HG03135 (cell line): Measurements from ENCODE around the gene PLAU.
A peak's percentile ranks its signal among the peaks of the same experiment; 100 is the strongest.
"Not testable (repeated sequence)": the region's sequence is repeated elsewhere in the genome, so short reads cannot be mapped to it uniquely, and the experiment has no call there.

ENCODE experiments used
- ATAC-seq: cut with Tn5 transposase; IDR thresholded peaks from one replicate; pipeline ENCODE4 v1.9.1; 2021; ENCODE audit warnings: mild to moderate bottlenecking, moderate library complexity; ENCODE audit not compliant: unreplicated experiment

PLAU gene

DNA sequence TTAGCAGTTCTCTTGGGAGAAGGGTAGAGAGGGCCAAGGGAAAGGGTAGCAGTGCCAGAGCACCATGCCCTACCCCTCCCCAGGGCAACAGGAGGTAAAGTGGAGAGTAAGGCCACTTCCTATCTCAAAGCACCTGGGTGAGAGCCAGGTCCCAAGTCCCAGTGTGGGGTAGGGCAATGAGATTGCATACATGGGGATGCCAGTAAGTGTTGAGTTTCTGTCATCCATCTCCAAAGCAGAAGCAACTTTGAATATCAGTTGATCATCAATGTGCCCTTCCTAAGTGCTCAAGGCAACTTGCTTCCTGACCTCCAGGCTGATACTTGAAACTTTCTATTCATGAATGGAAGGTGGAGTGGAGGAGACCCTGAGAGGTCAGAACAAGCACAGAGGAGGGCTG, 34.4 kb upstream of the PLAU start:
- no peak for ATAC-seq

- no peak for ATAC-seq
Measured at GRCh38 chr10:73876971-73877370, 34.0 kb upstream of the PLAU start.

DNA sequence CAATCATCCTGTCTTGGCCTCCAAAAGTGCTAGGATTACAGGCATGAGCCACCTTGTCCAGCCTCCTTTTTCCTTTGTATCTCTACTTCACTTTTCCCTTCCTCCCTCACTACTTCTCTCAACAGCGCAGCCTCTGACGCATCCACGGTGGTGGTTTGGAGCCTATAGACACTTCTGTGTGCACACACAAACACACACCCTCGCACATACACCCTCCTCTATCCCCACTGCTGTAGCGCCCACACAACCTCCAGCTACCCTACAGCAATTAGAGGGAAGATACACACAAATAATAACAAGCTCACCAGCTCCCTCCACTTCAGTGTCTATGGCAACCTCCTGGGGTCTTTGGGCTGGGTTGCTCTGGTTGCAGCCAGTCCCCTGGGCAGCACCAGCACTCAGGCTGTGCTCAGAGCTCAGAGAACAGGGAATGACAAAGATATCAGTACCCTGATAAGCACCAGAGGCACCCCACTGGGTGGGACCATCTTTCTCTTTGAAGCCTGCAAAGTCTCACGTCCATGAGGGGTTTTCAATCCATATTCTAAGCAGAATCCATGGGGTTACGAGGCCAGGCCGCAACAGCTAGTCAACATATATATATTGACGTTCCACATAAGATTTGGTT, 33.3 kb upstream of the PLAU start:
- no peak for ATAC-seq

DNA sequence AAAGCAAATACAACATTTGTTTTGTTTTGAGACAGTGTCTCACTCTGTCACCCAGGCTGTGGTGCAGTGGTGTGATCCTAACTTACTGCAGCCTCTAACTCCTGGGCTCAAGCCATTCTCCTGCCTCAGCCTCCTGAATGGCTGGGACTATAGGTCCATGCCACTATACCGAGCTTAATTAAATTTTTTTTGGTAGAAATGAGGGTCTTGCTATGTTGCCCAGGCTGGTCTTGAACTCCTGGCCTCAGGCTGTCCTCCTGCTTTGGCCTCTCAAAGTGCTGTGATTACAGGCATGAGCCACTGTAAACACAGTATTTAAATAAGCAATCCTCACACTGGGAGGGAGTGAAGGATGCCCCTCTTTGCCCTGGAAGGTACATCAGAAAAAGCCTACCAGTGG, 32.6 kb upstream of the PLAU start:
- ATAC-seq = no peak

DNA sequence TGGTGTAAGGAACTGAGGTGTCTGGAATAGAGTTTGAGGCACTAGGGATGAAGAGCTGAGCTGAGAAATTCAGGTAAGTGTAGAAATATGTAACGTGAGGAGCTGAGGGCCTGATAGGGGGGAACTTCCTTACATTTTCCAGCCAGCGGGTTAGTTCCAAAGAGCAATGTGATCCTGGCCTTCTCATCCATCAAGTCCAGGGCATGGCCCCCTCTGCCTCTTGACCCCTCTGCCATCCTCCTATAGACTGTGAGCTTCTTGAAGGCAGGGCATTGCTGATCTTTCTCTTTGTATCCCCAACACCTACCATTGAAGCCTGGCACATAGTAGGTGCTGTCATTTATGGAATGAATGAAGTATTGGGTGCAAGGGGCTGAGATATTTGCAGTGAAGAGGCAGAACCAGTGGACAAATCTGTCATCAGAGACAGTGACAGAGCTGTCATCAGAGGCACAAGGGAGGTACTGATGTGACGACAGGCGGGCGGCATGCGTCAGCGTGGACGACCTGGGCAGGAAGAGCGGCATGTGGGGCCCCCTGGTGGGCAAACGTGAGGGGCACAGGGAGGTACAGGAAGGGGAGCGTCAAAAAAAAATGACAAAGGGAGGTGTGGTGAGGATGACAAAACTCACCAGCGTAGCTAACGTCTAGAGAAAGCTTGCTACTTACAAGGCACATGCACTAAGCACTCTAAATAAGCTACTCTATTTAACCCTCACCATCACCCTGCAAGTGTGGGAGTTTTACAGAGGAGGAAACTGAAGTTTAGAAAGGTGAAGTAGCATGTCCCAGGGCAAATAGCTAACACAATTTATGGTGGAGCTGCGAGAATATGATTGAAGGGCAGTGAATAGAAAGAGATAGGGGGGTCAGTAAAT, 31.4 kb upstream of the PLAU start:
- peak; percentile 77 for ATAC-seq

DNA sequence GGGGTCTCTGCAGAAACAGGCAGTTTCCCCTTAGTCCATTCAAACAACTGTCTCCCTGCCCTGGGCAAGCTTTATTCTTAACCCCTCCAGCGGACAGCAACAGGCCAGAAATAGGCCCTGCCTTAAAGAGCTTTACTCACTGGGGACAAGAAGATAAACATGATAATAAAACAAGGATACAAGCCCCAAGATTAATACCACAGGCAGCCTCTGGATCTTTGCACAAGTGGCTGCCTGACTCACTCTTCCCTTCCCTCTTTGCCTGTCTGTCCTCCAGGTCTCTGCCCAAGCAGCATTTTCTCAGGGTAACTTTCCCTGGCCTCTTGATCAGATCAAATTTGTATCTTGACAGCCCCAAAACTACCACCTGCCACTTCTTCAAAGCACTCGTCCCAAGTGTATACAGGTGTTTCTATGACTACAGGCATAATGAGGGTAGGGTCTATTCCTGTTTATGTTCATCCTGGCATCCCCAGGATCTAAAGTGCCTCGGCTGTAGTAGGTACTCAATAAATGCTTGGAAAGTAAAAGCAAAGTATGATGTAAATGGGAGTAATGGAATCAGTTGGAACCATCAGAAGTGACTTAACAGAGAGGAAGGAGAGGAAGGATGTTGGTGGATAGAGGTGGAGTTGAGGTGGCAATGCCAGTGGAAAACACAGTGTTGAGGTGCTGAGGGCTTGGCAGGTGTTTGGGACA, 29.6 kb upstream of the PLAU start:
- ATAC-seq = no peak

- no peak for ATAC-seq
Measured at GRCh38 chr10:73884017-73884416, 26.9 kb upstream of the PLAU start.

DNA sequence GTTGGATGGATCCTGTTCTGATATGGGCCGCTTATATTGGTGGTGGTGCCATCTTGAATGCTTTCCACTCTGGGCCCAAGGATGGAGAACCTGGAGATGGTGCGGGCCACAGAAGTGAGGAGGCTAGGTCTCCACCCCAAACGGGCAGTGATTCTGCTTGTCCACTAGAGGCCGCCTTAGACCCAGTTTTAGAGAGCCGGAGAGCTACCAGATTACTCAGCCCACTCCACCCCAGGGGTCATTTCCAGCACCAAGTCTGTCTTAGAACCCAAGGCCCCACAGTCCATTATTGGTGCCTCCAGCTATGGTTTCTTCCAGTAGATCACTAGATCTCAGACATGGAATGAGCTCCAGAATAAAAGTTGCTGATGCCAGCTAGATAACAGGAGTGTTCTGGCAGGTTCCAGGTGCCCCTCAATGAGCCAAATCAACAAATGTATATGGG, 24.8 kb upstream of the PLAU start:
- ATAC-seq = no peak

- ATAC-seq = no peak
Measured at GRCh38 chr10:73886661-73887293, 24.2 kb upstream of the PLAU start.

- ATAC-seq = no peak
Measured at GRCh38 chr10:73887294-73888039, 23.5 kb upstream of the PLAU start.

GRCh38 chr10:73888514-73888913, 22.4 kb upstream of the PLAU start:
- ATAC-seq = no peak

DNA sequence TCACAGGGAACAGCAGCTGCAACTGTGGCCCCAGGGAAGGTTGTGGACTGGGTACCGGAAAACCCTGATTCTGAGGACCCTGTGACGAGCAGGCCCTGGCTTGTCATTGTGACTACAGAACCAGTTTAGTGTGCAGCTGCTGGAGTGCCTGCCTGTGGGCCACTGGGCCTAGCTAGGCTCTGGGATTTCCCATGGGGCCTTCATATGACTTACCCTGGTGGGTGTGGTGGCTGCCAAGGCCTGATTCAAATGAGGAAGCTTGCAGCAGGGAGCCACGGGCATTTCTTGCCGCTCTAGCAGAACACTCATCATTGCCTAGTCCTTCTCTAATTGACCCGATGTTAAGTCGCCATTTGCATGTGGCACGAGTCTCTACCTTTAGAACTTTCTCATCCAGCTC, 21.9 kb upstream of the PLAU start:
- ATAC-seq = no peak

DNA sequence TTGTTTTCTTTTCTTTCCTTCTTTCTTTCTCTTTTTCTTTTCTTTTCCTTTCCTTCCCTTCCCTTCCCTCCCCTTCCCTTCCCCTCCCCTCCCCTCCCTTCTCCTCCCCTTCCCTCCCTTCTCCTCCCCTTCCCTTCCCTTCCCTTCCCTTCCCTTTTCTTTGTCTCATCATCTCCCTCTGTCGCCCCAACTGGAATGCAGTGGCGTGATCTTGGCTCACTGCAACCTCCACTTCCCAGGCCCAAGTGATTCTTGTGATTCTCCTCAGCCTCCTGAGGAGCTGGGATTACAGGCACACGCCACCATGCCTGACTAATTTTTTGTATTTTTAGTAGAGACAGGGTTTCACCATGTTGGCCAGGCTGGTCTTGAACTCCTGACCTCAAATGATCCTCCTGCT, 21.5 kb upstream of the PLAU start:
- ATAC-seq = not testable (repeated sequence)

DNA sequence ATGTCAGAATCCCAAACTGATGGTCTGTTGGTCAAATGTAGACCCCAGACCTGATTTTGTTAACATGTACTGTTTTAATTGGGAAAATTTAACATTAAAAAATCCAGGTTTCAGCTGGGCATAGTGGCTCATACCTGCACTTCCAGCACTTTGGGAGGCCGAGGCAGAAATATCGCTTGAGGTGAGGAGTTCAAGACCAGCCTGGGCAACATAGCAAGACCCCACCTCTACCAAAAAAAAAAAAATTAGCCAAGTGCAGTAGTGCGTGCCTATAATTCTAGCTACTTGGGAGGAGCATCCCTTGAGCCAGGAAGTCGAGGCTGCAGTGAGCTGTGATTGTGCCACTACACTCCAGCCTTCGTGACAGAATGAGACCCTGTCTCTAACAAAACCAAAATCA, 20.7 kb upstream of the PLAU start:
- ATAC-seq = no peak

DNA sequence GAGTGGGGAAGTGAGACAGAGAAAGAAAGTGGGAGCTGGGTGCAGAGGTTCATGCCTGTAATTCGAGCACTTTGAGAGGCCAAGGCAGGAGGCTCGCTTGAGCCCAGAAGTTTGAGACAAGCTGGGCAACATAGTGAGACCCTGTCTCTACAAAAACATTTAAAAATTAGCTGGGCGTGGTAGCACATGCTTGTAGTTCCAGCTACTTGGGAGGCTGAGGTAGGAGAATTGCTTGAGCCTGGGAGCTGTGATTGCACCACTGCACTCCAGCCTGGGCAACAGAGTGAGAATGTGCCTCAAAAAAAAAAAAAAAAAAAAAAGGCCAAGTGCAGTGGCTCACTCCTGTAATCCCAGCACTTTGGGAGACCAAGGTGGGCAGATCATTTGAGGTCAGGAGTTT, 20.1 kb upstream of the PLAU start:
- not testable (repeated sequence) for ATAC-seq

- ATAC-seq = no peak
Measured at GRCh38 chr10:73891540-73891939, 19.4 kb upstream of the PLAU start.

- no peak for ATAC-seq
Measured at GRCh38 chr10:73892310-73893030, 18.5 kb upstream of the PLAU start.

- ATAC-seq = no peak
Measured at GRCh38 chr10:73893426-73893825, 17.5 kb upstream of the PLAU start.

DNA sequence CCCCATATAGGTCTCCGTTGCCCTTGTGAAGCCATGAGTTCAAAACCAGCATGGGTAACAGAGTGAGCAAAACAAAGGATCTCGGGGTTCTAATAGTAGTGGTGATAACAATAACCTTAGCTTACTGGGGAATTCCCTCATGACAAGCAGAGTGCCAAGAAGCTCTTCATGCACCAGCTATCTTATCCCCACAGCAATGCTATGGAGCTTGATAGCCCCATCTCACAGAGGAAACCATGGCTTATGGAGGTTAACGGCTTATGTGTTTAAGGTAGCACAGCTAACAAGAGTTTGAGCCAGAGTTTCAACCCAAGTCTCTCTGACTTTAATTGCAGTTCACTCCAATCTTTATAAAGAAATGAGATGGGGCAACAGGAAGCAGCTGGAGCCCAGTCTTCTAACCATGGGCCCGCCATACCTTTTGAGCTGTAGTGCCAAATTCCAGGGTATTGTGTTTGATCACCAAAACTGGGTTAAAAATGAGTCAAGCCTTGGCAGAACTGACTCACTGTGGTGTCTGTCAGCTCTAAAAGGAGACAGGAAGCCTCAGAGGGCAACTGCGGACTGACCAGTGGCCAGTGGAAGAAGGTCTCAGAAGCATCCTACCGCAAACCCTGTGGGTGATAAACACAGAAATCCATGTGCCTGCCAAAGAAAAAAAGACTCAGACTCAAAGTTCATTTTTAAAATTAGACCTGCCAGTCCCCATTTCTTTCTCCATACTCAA, 16.5 kb upstream of the PLAU start:
- ATAC-seq = no peak
